Kidney epithelial cell (primary cell): ENCODE results near the gene HMGN3. TPM values are rescaled to one million over a fixed set of nuclear protein-coding genes. Genes with fewer than 3 reads are reported as not detected.
A peak's percentile ranks its signal among the peaks of the same experiment; 100 is the strongest.

Experiments used
- DNase-seq: peaks from one replicate; pipeline ENCODE4 v3.0.0-alpha.2; 2010; ENCODE audit warnings: low read depth
- H3K27me3 ChIP-seq: 2 replicates; pipeline ENCODE4 v1.6.0; 2011; ENCODE audit warnings: low read length; ENCODE audit not compliant: control insufficient read depth, insufficient read depth
- H3K36me3 ChIP-seq: 2 replicates; pipeline ENCODE4 v1.5.1; 2011; ENCODE audit warnings: low read length; ENCODE audit not compliant: control insufficient read depth, insufficient read depth
- H3K4me3 ChIP-seq: 2 replicates; pipeline ENCODE4 v1.5.1; 2011; ENCODE audit warnings: low read depth, mild to moderate bottlenecking, control low read depth, low read length
- CTCF ChIP-seq: IDR thresholded peaks from 2 replicates; pipeline ENCODE4 v1.5.1; 2011; ENCODE audit warnings: mild to moderate bottlenecking, moderate library complexity, low read length, control low read depth, inconsistent platforms; ENCODE audit not compliant: insufficient read depth, poor library complexity, severe bottlenecking
- total RNA-seq: library from RNA; depleted of rRNA; stranded (reverse); fragments of >200 nt; gene quantifications from 2 replicates; pipeline ENCODE4 v1.2.3, GENCODE V29; 2015

Gene HMGN3
- total RNA-seq, 1 donor from 2014 or later: 35.3 TPM

GRCh38 chr6:79238919-79239318 is 4.4 kb upstream of the HMGN3 start:
- no peaks in the 10 kb centered on the region for H3K36me3 ChIP-seq

DNA sequence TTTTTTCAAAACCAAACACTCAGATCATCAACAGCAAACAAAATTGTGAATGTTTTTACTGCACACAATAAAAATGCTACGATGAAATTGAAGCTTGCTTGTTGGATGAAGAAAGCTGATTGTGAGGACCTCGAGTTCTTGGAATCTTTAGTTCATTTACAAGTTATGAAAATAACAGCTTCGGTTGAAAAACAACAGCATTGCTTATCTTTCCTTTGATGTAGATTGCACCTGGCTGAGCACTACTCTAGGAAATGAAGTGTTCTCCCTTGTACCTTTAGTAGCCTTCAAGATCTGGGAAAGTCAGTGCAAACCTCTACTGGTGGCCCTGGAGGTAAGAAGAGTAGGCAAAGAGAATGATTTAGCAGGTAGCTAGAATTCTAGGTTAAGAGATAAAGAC is 2.2 kb upstream of the HMGN3 start:
- Histone ChIP-seq H3K36me3 (no peaks in the 10 kb centered on the region), H3K4me3 (no peak overlapping the region), H3K27me3 (no peaks in the 10 kb centered on the region)
- TF ChIP-seq CTCF: no peak
- DNase-seq: no peak

More at GRCh38 chr6:79238919-79239318, 4.4 kb upstream of the HMGN3 start:
- DNase-seq: no peak
- H3K4me3 ChIP-seq: no peak overlapping the region
- TF ChIP-seq CTCF: no peak
- no peaks in the 10 kb centered on the region for H3K27me3 ChIP-seq

GRCh38 chr6:79233611-79234149 is 802 bp downstream of the HMGN3 start:
- peak; percentile 54 for DNase-seq
- TF ChIP-seq CTCF: peak; percentile 24
- Histone ChIP-seq H3K4me3 (peak overlapping the region; percentile 78), H3K36me3 (no peaks in the 10 kb centered on the region), H3K27me3 (no peaks in the 10 kb centered on the region)

DNA sequence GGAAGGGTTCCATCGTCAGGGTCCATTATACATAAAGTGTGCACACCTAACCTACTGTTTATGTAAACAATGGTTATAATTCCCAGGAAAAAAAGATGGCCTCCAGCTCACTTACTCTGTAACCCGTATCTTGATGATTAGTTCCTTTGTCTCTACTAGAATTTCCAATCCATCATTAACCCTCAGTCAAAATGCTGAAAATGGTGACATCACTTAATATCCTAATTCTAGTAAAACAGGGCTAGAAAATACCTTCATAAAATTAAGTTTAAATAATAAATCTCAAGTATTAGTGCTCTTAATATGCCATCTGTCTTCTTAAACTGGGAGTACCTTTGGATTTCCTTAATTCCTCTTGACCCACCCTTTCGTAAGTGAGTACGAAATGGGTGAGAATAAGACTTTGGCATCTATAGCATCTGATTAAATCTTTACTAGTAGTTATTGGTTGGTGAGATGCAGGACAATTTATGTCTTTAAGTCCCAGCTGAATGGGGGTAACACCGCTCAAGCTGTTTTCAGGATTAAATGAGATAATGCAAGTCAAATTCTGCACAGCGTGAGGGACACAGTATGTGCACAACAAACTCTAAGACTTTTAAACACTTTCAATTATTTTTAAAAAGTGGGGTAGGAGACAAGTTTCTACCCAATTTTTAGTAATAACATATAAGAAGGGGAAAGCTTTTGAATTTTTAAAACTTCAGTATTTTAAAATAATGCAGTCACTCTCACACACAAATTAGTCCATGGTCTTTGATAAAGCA is 1.6 kb downstream of the HMGN3 start:
- no peak for DNase-seq
- TF ChIP-seq CTCF: no peak
- Histone ChIP-seq H3K36me3 (no peaks in the 10 kb centered on the region), H3K27me3 (no peaks in the 10 kb centered on the region), H3K4me3 (peak overlapping the region; percentile 78)

DNA sequence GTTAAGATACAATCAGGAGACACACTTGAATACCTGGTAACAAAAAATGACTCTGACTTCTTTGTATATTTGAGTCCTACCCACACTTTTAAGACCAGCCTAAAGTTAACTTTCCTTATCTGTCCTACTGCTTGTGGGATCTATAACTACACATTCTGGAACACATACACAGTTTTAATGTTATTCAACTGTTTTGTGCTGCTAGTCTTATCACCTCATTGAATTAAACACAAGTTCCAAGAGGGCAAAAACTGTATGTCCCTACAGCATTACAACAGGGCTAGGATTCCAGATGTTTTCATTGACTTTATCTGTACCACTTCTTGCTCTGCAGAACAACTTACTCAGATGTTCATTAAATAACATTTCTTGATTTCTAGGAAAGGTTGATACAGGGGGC is 2.8 kb downstream of the HMGN3 start:
- no peak overlapping the region for H3K4me3 ChIP-seq
- no peak for DNase-seq
- no peaks in the 10 kb centered on the region for H3K27me3 ChIP-seq
- H3K36me3 ChIP-seq: no peaks in the 10 kb centered on the region
- TF ChIP-seq CTCF: no peak
